GM12878 (cell line): ENCODE results near the gene NEBL. TPM values are rescaled to one million over a fixed set of nuclear protein-coding genes. Genes with fewer than 3 reads are reported as not detected.

Source experiments
- ATAC-seq: fragments of 200-7000 bp; cut with Tn5 transposase; 3 replicates; pipeline ENCODE4 v1.9.1; 2020; ENCODE audit warnings: mild to moderate bottlenecking, moderate library complexity
- BruUV-seq: library from RNA; stranded (reverse); fragments of 400-500 nt; replicated peaks from 2 replicates; lab custom pipeline; 2021; lab: Mats Ljungman, UMichigan
- CTCF ChIA-PET: fragments of 300-600 bp; sonication (Branson Sonifier 250); formaldehyde crosslinking; extraction: SDS; loops from one replicate; lab custom pipeline; 2021; ENCODE audit warnings: inconsistent platforms; lab: Yijun Ruan, JAX
- POLR2A ChIA-PET: fragments of 350-600 bp; formaldehyde crosslinking; extraction: SDS; loops from one replicate; lab custom pipeline; 2021; ENCODE audit warnings: inconsistent platforms; lab: Charles Lee
- RAD21 ChIA-PET: fragments of 300-600 bp; sonication (Branson Sonifier 250); formaldehyde crosslinking; loops from one replicate; lab custom pipeline; 2023; ENCODE audit warnings: antibody characterized with exemption; ENCODE audit not compliant: unreplicated experiment; lab: Charles Lee
- SMC1A ChIA-PET: fragments of 300-600 bp; sonication (Branson Sonifier 250); formaldehyde crosslinking; loops from one replicate; lab custom pipeline; 2023; ENCODE audit not compliant: unreplicated experiment, uncharacterized antibody; lab: Charles Lee
- DNase-seq: peaks from one replicate; pipeline ENCODE4 v3.0.0-alpha.2; 2011; ENCODE audit warnings: low read depth, low spot score
- FAIRE-seq: peaks from 3 replicates; lab custom pipeline; 2011; peaks lifted over from hg19 to GRCh38; lab: Jason Lieb, UNC
- H2AFZ ChIP-seq: 2 replicates; pipeline ENCODE4 v1.6.0; 2011; ENCODE audit warnings: low read depth, low read length, control low read depth; ENCODE audit not compliant: control insufficient read depth
- H3K27ac ChIP-seq: 2 replicates; pipeline ENCODE4 v1.5.1; 2011; ENCODE audit warnings: control low read depth; ENCODE audit not compliant: control insufficient read depth, insufficient read depth
- H3K27me3 ChIP-seq, 2 experiments: replicated peaks in 1 of 2; 2 replicates each; pipeline versions ENCODE4 v1.6.0 to v1.6.1; 2011; ENCODE audit warnings: low read length in 1 of 2; ENCODE audit not compliant: control insufficient read depth in 2 of 2, insufficient read depth in 2 of 2
- H3K36me3 ChIP-seq, 2 experiments: 2 replicates each; pipeline ENCODE4 v1.5.1; 2011; ENCODE audit warnings: low read length in 1 of 2; ENCODE audit not compliant: control insufficient read depth in 2 of 2, insufficient read depth in 2 of 2
- H3K4me1 ChIP-seq: 2 replicates; pipeline ENCODE4 v1.6.1; 2011; ENCODE audit warnings: mild to moderate bottlenecking, low read length, moderate library complexity, mixed read lengths; ENCODE audit not compliant: control insufficient read depth, insufficient read depth
- H3K4me2 ChIP-seq: 2 replicates; pipeline ENCODE4 v1.6.0; 2011; ENCODE audit warnings: control low read depth; ENCODE audit not compliant: control insufficient read depth, insufficient read depth
- H3K4me3 ChIP-seq: fragments of 200-600 bp; sonication (generic); 2 replicates; pipeline ENCODE4 v1.5.1; 2016
- H3K79me2 ChIP-seq: 2 replicates; pipeline ENCODE4 v1.6.0; 2011; ENCODE audit warnings: low read length; ENCODE audit not compliant: control insufficient read depth, insufficient read depth
- H3K9ac ChIP-seq: 2 replicates; pipeline ENCODE4 v1.8.0; 2011; ENCODE audit warnings: low read length, control low read depth, mixed read lengths; ENCODE audit not compliant: control insufficient read depth, insufficient read depth
- H3K9me3 ChIP-seq: replicated peaks from 3 replicates; pipeline ENCODE4 v1.5.1; 2011; ENCODE audit warnings: mild to moderate bottlenecking, low read length; ENCODE audit not compliant: control insufficient read depth, insufficient read depth
- H4K20me1 ChIP-seq: 2 replicates; pipeline ENCODE4 v1.6.0; 2011; ENCODE audit not compliant: control insufficient read depth, insufficient read depth
- CHD1 ChIP-seq: IDR thresholded peaks from 2 replicates; pipeline ENCODE4 v1.6.1; 2012; ENCODE audit warnings: low read depth, low read length, improper control_type of control experiment
- EGR1 ChIP-seq, 2 experiments: IDR thresholded peaks; 1 replicate in 1 of 2; 2 replicates in 1 of 2; pipeline ENCODE4 v1.6.1; 2011 to 2012; ENCODE audit warnings: low read depth in 2 of 2, low read length in 2 of 2, borderline replicate concordance in 1 of 2, mild to moderate bottlenecking in 1 of 2, moderate library complexity in 1 of 2
- FOXM1 ChIP-seq: IDR thresholded peaks from 2 replicates; pipeline ENCODE4 v1.6.1; 2012; ENCODE audit warnings: low read depth, mild to moderate bottlenecking, inconsistent platforms, low read length, moderate library complexity
- KAT2A ChIP-seq: conservative IDR thresholded peaks from 2 replicates; pipeline ENCODE4 v1.6.1; 2011; ENCODE audit warnings: low read depth, low read length; ENCODE audit not compliant: control insufficient read depth
- POLR2A ChIP-seq: IDR thresholded peaks from 2 replicates; pipeline ENCODE4 v1.6.1; 2011; ENCODE audit warnings: low read depth, mild to moderate bottlenecking, low read length
- SMARCA5 ChIP-seq: fragments of 450-650 bp; IDR thresholded peaks from 2 replicates; pipeline ENCODE4 v1.6.1; 2017; ENCODE audit warnings: mild to moderate bottlenecking
- SUZ12 ChIP-seq: fragments of 200-600 bp; sonication (generic); IDR thresholded peaks from one replicate; pipeline ENCODE4 v1.6.1; 2018; ENCODE audit warnings: antibody characterized with exemption, mild to moderate bottlenecking; ENCODE audit not compliant: unreplicated experiment
- ZBED1 ChIP-seq: IDR thresholded peaks from 2 replicates; pipeline ENCODE4 v1.6.1; 2016; ENCODE audit warnings: borderline replicate concordance
- WGBS: methylation state at CpG from one replicate; pipeline ENCODE4 v1.1.6; 2016; ENCODE audit warnings: low lambda C conversion rate; ENCODE audit not compliant: insufficient replicate concordance, insufficient coverage; ENCODE audit errors: missing lambda C conversion rate; 5-methylcytosine and 5-hydroxymethylcytosine counted together
- in situ Hi-C: fragments of 300-500 bp; cut with MboI; formaldehyde crosslinking; loops from 9 replicates; pipeline ENCODE4 v1.14.3; 2018; ENCODE audit warnings: mixed read lengths
- intact Hi-C: fragments of 100-400 bp; cut with micrococcal nuclease; formaldehyde crosslinking; loops from one replicate; pipeline ENCODE4 v1.14.2; 2022; ENCODE audit not compliant: unreplicated experiment
- polyA plus RNA-seq, 11 experiments: library from polyadenylated mRNA; depleted of rRNA in 4 of 11; unstranded in 6 of 11; stranded (reverse) in 5 of 11; fragments of >200 nt; fragmentation: Nextera tagmentation in 4 of 11; fragmentation: Illumina TruSeq in 1 of 11; extraction: Ambion mirVana in 4 of 11; extraction: Trizol in 1 of 11; gene quantifications; 1 replicate in 1 of 11; 2 replicates in 10 of 11; pipeline versions ENCODE4 v1.2.1 to v1.2.3, GENCODE V29; 2011 to 2016; ENCODE audit warnings: inconsistent platforms in 2 of 11, missing spikeins in 2 of 11, low read depth in 1 of 11
- total RNA-seq, 4 experiments: library from RNA; depleted of rRNA in 3 of 4; stranded (reverse); fragments of >200 nt in 3 of 4; fragmentation: Illumina TruSeq in 1 of 4; extraction: Trizol in 1 of 4; gene quantifications; 2 replicates each; pipeline versions ENCODE4 v1.2.1 to v1.2.3, GENCODE V29; 2013 to 2021
- TF ChIP-seq, protein P1 (sequence below): fragments of 450-650 bp; IDR thresholded peaks from 2 replicates; pipeline ENCODE4 v1.6.1; 2018; ENCODE audit warnings: borderline replicate concordance, mild to moderate bottlenecking; ENCODE audit not compliant: partially characterized antibody
- TF ChIP-seq, protein P2 (sequence below): fragments of 450-650 bp; formaldehyde crosslinking; IDR thresholded peaks from 2 replicates; pipeline ENCODE4 v1.4.0; 2022; ENCODE audit warnings: mild to moderate bottlenecking, moderate library complexity
- TF ChIP-seq, protein P3 (sequence below): fragments of 450-650 bp; formaldehyde crosslinking; IDR thresholded peaks from 2 replicates; pipeline ENCODE4 v1.5.0; 2022; ENCODE audit warnings: mild to moderate bottlenecking, missing genetic modification characterization

NEBL gene
- total and polyA plus RNA-seq, 10 of the 15 experiments (the other 5 are each of a cell fraction or from before 2014, with no cell fraction given), result 0.04 to 0.56 (median 0.11) TPM; not detected in 6

DNA sequence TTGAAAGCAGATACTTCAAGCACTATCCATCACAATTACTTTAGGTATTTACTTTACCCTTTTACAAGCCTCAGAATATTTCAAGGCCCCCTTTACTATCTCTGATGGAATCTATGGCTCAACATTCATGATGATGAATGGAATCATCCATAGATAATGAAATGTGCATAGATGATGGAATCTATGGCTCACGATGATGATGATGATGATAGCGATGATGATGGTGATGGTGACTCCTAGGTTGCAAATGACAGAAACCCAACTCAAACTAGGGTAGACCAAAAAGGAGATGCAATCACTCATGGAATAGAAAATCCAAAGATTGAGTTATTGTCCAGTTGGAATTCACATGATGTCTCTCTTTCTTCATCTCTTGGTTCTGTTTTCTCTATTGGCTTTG, 55.7 kb downstream of the NEBL start:
- H3K4me3 ChIP-seq, result no peak overlapping the region
- SMC1A ChIA-PET, result no interaction called here
- H3K79me2 ChIP-seq, result no peaks in the 10 kb centered on the region
- H3K4me1 ChIP-seq, result no peaks in the 10 kb centered on the region
- H3K4me2 ChIP-seq, result no peak overlapping the region
- POLR2A ChIA-PET, result no interaction called here
- H4K20me1 ChIP-seq, result no peaks in the 10 kb centered on the region
- no peaks in the 10 kb centered on the region for H3K9me3 ChIP-seq
- BruUV-seq, result no TSS peak
- no peak overlapping the region for H2AFZ ChIP-seq
- intact Hi-C loops, result no loop called here
- FAIRE-seq, result no peak
- CTCF ChIA-PET, result no interaction called here
- no peak for ATAC-seq
- no peaks in the 10 kb centered on the region for H3K27me3 ChIP-seq
- RAD21 ChIA-PET, result no interaction called here
- in situ Hi-C loops, result no loop called here
- H3K9ac ChIP-seq, result no peak overlapping the region
- DNase-seq, result no peak
- no peaks in the 10 kb centered on the region for H3K36me3 ChIP-seq
- H3K27ac ChIP-seq, result no peak overlapping the region
- WGBS, result 24% methylated on average over 2 of the region's 2 CpGs
- TF ChIP-seq SMARCA5 (no peak), EGR1 (IDR thresholded peaks at IDR 0.05; ENCODE audit: borderline replicate concordance in 1 of 2, low read depth in 2 of 2, low read length in 2 of 2) (no peak), SUZ12 (no peak), CHD1 (no peak), FOXM1 (no peak), POLR2A (no peak), ZBED1 (no peak), KAT2A (no peak)
- TF ChIP-seq, protein P1, sequence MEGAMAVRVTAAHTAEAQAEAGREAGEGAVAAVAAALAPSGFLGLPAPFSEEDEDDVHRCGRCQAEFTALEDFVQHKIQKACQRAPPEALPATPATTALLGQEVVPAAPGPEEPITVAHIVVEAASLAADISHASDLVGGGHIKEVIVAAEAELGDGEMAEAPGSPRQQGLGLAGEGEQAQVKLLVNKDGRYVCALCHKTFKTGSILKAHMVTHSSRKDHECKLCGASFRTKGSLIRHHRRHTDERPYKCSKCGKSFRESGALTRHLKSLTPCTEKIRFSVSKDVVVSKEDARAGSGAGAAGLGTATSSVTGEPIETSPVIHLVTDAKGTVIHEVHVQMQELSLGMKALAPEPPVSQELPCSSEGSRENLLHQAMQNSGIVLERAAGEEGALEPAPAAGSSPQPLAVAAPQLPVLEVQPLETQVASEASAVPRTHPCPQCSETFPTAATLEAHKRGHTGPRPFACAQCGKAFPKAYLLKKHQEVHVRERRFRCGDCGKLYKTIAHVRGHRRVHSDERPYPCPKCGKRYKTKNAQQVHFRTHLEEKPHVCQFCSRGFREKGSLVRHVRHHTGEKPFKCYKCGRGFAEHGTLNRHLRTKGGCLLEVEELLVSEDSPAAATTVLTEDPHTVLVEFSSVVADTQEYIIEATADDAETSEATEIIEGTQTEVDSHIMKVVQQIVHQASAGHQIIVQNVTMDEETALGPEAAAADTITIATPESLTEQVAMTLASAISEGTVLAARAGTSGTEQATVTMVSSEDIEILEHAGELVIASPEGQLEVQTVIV, result no peak
- TF ChIP-seq, protein P2, sequence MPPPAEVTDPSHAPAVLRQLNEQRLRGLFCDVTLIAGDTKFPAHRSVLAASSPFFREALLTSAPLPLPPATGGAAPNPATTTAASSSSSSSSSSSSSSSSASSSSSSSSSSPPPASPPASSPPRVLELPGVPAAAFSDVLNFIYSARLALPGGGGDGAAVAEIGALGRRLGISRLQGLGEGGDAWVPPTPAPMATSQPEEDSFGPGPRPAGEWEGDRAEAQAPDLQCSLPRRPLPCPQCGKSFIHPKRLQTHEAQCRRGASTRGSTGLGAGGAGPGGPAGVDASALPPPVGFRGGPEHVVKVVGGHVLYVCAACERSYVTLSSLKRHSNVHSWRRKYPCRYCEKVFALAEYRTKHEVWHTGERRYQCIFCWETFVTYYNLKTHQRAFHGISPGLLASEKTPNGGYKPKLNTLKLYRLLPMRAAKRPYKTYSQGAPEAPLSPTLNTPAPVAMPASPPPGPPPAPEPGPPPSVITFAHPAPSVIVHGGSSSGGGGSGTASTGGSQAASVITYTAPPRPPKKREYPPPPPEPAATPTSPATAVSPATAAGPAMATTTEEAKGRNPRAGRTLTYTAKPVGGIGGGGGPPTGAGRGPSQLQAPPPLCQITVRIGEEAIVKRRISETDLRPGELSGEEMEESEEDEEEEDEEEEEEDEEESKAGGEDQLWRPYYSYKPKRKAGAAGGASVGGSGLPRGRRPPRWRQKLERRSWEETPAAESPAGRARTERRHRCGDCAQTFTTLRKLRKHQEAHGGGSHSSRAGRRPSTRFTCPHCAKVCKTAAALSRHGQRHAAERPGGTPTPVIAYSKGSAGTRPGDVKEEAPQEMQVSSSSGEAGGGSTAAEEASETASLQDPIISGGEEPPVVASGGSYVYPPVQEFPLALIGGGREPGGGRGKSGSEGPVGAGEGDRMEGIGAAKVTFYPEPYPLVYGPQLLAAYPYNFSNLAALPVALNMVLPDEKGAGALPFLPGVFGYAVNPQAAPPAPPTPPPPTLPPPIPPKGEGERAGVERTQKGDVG (CRISPR knock-in tag), result no peak
- TF ChIP-seq, protein P3, sequence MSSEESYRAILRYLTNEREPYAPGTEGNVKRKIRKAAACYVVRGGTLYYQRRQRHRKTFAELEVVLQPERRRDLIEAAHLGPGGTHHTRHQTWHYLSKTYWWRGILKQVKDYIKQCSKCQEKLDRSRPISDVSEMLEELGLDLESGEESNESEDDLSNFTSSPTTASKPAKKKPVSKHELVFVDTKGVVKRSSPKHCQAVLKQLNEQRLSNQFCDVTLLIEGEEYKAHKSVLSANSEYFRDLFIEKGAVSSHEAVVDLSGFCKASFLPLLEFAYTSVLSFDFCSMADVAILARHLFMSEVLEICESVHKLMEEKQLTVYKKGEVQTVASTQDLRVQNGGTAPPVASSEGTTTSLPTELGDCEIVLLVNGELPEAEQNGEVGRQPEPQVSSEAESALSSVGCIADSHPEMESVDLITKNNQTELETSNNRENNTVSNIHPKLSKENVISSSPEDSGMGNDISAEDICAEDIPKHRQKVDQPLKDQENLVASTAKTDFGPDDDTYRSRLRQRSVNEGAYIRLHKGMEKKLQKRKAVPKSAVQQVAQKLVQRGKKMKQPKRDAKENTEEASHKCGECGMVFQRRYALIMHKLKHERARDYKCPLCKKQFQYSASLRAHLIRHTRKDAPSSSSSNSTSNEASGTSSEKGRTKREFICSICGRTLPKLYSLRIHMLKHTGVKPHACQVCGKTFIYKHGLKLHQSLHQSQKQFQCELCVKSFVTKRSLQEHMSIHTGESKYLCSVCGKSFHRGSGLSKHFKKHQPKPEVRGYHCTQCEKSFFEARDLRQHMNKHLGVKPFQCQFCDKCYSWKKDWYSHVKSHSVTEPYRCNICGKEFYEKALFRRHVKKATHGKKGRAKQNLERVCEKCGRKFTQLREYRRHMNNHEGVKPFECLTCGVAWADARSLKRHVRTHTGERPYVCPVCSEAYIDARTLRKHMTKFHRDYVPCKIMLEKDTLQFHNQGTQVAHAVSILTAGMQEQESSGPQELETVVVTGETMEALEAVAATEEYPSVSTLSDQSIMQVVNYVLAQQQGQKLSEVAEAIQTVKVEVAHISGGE (CRISPR knock-in tag), result no peak
